Calu3 (cell line): ENCODE results near the gene MAD2L1. TPM values are rescaled to one million over a fixed set of nuclear protein-coding genes. Genes with fewer than 3 reads are reported as not detected.
"Not testable (repeated sequence)": the region's sequence is repeated elsewhere in the genome, so short reads cannot be mapped to it uniquely, and the experiment has no call there.

ENCODE experiments used
- BruUV-seq: library from RNA; stranded (reverse); fragments of 400-500 nt; replicated peaks from 2 replicates; lab custom pipeline; 2021; lab: Mats Ljungman, UMichigan
- CTCF ChIA-PET: fragments of 300-600 bp; sonication (Branson Sonifier 250); formaldehyde crosslinking; loops from one replicate; lab custom pipeline; 2022; ENCODE audit warnings: antibody characterized with exemption; lab: Charles Lee
- DNase-seq: peaks from one replicate; pipeline ENCODE4 v3.0.0; 2022
- H3K27ac Mint-ChIP-seq: one replicate; pipeline ENCODE4 v1.8.0; 2022; ENCODE audit warnings: mixed read lengths; ENCODE audit not compliant: unreplicated experiment
- H3K27me3 Mint-ChIP-seq: one replicate; pipeline ENCODE4 v1.8.0; 2022; ENCODE audit warnings: mixed read lengths; ENCODE audit not compliant: unreplicated experiment
- H3K36me3 Mint-ChIP-seq: one replicate; pipeline ENCODE4 v1.8.0; 2022; ENCODE audit warnings: mild to moderate bottlenecking, moderate library complexity, mixed read lengths; ENCODE audit not compliant: insufficient read depth, unreplicated experiment
- H3K4me1 Mint-ChIP-seq: one replicate; pipeline ENCODE4 v1.8.0; 2022; ENCODE audit warnings: mild to moderate bottlenecking, low read depth, mixed read lengths; ENCODE audit not compliant: unreplicated experiment
- H3K4me3 Mint-ChIP-seq: one replicate; pipeline ENCODE4 v1.8.0; 2022; ENCODE audit warnings: mild to moderate bottlenecking, low read depth, moderate library complexity, mixed read lengths; ENCODE audit not compliant: unreplicated experiment
- H3K9me3 Mint-ChIP-seq: one replicate; pipeline ENCODE4 v1.8.0; 2022; ENCODE audit warnings: low read depth, mixed read lengths; ENCODE audit not compliant: unreplicated experiment
- intact Hi-C: fragments of 100-400 bp; cut with micrococcal nuclease; formaldehyde crosslinking; loops from one replicate; pipeline ENCODE4 v1.10.0; 2022; ENCODE audit not compliant: unreplicated experiment
- total RNA-seq: library from RNA; stranded (reverse); gene quantifications from 2 replicates; pipeline ENCODE4 v1.2.3, GENCODE V29; 2022
- TF ChIP-seq, protein P1 (sequence below): fragments of 200-600 bp; IDR thresholded peaks from one replicate; pipeline ENCODE4 v1.8.0; 2022; ENCODE audit warnings: antibody characterized with exemption; ENCODE audit not compliant: unreplicated experiment

Gene MAD2L1
- total RNA-seq, 1 experiment from 2014 or later: 42.9 TPM

DNA sequence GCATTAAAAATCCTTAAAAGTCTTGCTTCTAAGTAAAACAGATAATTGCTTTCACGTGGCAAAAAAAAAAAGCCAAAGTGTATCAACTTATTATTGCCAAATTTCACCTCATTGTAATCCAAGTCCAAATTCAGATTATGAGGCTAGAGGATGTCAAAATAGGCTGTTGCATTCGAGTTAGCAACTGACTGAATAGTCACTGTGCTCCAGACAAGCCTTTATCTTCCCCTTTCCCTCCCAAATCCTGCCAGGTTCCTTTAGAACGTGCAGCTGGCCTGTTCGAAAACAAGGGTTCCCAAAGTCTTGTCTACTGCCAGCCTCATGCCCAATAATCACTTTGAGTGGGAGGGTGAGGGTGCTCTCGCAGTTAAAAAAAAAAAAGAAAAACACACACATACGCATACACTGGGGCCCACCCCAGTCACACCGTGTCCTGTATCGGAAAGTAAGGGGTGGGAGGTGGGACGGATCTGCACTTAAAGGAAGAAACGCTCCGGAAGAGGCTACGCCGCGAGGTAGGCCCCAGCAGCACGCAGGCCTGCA, 603 bp downstream of the MAD2L1 start:
- peaks cover 42% of the 10 kb centered on the region for H3K4me1 Mint-ChIP-seq

DNA sequence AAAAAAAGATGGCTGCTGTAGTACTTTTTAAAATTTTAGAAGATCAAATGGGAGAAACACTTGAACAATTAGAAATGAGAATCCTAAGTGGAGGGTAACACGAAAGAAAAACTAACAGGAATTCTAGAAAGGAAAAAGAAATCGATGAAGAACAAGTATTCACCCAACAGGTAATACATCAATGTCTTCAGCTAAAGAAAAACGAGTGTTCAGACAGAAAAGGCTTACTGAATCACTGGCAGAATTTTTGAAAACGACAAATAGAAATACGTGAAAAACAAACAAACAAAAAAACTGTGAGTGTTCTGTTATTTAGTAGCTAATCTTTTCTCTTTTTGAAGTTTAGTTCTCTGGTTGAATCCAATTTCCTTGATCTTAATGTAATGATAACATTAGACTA, 1.8 kb downstream of the MAD2L1 start:
- CTCF ChIA-PET: interaction anchor here (0.5 kb wide), 1 partner anchor 108 kb away, joined by 3 read pairs; no protein-coding TSS in a partner anchor
- DNase-seq: no peak
- peaks cover 42% of the 10 kb centered on the region for H3K4me1 Mint-ChIP-seq
- peaks cover 41% of the 10 kb centered on the region for H3K36me3 Mint-ChIP-seq
- intact Hi-C loops: no loop called here
- peak overlapping the region; percentile 68 for H3K4me3 Mint-ChIP-seq
- H3K9me3 Mint-ChIP-seq: no peaks in the 10 kb centered on the region
- no TSS peak for BruUV-seq
- TF ChIP-seq, protein P1, sequence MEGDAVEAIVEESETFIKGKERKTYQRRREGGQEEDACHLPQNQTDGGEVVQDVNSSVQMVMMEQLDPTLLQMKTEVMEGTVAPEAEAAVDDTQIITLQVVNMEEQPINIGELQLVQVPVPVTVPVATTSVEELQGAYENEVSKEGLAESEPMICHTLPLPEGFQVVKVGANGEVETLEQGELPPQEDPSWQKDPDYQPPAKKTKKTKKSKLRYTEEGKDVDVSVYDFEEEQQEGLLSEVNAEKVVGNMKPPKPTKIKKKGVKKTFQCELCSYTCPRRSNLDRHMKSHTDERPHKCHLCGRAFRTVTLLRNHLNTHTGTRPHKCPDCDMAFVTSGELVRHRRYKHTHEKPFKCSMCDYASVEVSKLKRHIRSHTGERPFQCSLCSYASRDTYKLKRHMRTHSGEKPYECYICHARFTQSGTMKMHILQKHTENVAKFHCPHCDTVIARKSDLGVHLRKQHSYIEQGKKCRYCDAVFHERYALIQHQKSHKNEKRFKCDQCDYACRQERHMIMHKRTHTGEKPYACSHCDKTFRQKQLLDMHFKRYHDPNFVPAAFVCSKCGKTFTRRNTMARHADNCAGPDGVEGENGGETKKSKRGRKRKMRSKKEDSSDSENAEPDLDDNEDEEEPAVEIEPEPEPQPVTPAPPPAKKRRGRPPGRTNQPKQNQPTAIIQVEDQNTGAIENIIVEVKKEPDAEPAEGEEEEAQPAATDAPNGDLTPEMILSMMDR: no peak
- no peaks in the 10 kb centered on the region for H3K27me3 Mint-ChIP-seq
- peak overlapping the region; percentile 65 for H3K27ac Mint-ChIP-seq

More for the DNA sequence above, 603 bp downstream of the MAD2L1 start:
- peak overlapping the region; percentile 77 for H3K4me3 Mint-ChIP-seq
- peak overlapping the region; percentile 60 for H3K27ac Mint-ChIP-seq
- no peak for DNase-seq
- no peaks in the 10 kb centered on the region for H3K9me3 Mint-ChIP-seq
- CTCF ChIA-PET: interaction anchor here (0.7 kb wide), 1 partner anchor 1207 kb away, joined by 4 read pairs; no protein-coding TSS in a partner anchor
- TF ChIP-seq, protein P1: no peak
- no TSS peak for BruUV-seq
- H3K27me3 Mint-ChIP-seq: no peaks in the 10 kb centered on the region
- intact Hi-C loops: no loop called here
- H3K36me3 Mint-ChIP-seq: peaks cover 41% of the 10 kb centered on the region

DNA sequence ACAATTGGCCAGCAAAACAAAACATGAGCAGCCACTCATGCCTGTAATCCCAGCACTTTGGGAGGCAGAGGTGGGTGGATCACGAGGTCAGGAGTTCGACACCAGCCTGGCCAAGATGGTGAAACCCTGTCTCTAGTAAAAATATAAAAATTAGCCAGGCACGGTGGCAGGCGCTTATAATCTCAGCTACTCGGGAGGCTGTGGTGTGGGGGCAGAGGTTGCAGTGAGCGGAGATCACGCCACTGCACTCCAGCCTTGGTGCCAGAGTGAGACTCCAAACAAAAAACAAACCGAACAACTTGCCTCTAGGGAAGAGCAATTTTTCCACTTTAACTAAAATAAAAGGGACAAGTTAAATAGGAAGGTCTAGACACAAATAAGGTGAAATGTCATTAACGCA, 2.9 kb downstream of the MAD2L1 start:
- intact Hi-C loops, H3K9me3 Mint-ChIP-seq, H3K4me3 Mint-ChIP-seq, BruUV-seq, H3K27me3 Mint-ChIP-seq, DNase-seq, CTCF ChIA-PET: not testable (repeated sequence)
- H3K36me3 Mint-ChIP-seq: peaks cover 41% of the 10 kb centered on the region
- peak overlapping the region; percentile 56 for H3K27ac Mint-ChIP-seq
- peaks cover 50% of the 10 kb centered on the region for H3K4me1 Mint-ChIP-seq

DNA sequence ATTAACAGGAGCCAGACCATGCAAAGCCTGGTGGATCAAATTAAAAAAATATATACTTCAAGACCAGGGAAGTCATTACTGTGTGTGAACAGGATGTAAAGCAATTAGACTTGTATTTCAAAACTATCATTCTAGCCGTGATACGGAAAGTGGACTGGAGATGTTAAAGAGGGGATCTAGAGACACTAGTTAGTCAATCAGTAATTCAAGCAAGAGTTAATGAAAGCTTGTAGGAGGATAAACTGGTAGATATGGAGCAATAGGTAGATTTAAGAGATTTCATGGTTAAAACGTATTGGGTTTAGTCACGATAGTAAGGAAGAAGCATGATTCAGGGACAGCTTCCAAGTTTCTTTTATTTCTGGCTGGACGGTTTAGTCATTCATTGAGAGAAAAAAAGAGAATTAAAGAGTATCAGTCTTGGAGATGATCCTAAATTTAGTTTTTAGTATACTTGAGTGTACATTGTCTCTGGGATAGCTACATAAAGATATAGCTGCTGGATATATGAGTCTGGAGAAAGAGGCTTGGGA, 3.9 kb downstream of the MAD2L1 start:
- H3K27me3 Mint-ChIP-seq: no peaks in the 10 kb centered on the region
- H3K4me1 Mint-ChIP-seq: peaks cover 41% of the 10 kb centered on the region
- no peak for DNase-seq
- CTCF ChIA-PET: no interaction called here
- TF ChIP-seq, protein P1: no peak
- peaks cover 37% of the 10 kb centered on the region for H3K36me3 Mint-ChIP-seq
- H3K4me3 Mint-ChIP-seq: no peak overlapping the region
- H3K9me3 Mint-ChIP-seq: no peaks in the 10 kb centered on the region
- H3K27ac Mint-ChIP-seq: peak overlapping the region; percentile 71
- intact Hi-C loops: no loop called here
- BruUV-seq: no TSS peak

DNA sequence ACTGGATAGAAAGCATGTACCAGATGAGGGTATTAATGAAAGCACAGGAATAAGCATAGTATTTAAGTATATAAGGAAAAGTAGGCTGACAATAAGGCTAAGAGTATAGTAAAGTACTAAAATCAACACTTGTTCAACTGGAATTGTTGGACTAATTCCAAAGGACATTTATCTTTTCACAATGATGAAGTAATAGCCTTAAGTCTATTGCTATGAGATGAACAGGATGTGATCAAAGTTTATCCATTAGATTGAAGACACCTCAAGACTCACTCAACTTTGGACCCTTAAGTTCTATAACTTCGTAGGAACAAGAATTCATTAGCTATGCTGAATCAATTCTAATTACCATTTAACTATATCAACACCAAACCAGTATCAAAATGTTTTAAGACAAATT, 7.6 kb downstream of the MAD2L1 start:
- Mint-ChIP-seq H3K36me3 (peaks cover 15% of the 10 kb centered on the region), H3K4me3 (no peak overlapping the region), H3K27ac (no peak overlapping the region), H3K4me1 (peaks cover 32% of the 10 kb centered on the region), H3K27me3 (no peaks in the 10 kb centered on the region), H3K9me3 (no peaks in the 10 kb centered on the region)
- TF ChIP-seq, protein P1: no peak
- DNase-seq: no peak
- intact Hi-C loops: no loop called here
- CTCF ChIA-PET: no interaction called here
- no TSS peak for BruUV-seq
